ENCODE measurements around the gene CBX2.

DNA sequence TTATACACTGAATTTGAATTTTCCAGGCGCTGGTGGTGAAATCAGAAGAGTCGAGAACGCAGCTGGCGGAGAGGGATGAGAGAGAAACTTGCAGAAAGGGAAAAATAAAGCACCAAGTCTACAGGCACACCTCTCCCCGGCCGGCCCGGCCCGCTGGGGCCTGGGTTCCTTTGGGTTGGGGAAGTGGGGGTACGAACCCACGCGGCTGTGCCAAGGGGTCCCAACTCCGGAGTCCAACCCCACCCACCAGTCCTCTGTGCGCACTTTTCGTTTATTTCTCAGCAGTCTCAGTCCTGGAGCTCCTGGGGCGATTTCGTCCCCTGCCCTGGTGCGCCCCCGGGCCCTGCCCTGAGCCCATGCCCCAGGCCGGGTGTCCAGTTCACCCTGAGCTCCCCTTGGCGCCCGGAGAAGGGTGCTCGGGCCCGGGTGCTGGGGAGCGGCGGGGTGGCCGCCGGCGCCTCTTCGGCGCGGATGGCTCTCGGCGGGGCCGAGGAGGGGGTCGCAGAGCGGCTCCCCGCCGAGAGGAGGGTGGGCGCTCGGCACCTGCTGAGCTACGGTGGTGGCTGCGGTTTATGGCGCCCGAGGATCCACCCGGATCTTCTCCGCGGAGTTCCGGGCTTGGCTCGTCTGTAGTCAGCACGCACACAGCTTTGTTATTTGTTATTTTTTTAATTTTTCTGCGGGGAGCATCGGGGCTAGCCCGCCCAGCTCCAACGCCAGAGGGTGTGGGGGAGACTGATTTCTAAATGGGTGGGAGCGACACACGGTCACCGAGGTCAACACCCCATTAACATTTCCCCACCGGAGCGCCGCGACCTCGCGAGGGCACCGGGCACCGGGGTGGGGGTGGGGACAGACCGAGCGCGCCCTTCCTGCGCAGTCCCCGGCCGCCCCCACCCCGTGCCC is 34.7 kb downstream of the CBX2 start:
- TF ChIP-seq, protein P1, sequence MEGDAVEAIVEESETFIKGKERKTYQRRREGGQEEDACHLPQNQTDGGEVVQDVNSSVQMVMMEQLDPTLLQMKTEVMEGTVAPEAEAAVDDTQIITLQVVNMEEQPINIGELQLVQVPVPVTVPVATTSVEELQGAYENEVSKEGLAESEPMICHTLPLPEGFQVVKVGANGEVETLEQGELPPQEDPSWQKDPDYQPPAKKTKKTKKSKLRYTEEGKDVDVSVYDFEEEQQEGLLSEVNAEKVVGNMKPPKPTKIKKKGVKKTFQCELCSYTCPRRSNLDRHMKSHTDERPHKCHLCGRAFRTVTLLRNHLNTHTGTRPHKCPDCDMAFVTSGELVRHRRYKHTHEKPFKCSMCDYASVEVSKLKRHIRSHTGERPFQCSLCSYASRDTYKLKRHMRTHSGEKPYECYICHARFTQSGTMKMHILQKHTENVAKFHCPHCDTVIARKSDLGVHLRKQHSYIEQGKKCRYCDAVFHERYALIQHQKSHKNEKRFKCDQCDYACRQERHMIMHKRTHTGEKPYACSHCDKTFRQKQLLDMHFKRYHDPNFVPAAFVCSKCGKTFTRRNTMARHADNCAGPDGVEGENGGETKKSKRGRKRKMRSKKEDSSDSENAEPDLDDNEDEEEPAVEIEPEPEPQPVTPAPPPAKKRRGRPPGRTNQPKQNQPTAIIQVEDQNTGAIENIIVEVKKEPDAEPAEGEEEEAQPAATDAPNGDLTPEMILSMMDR (IDR thresholded peaks at IDR 0.05; ENCODE audit: low read depth, low read length), result no peak
- TF ChIP-seq EZH2phosphoT487 (IDR thresholded peaks at IDR 0.05; ENCODE audit: low read depth), result no peak

All from OCI-LY3 (cell line).